ENCODE data around the gene PLXNA4.

PLXNA4 gene

GRCh38 chr7:132269718-132270117 is 306.6 kb downstream of the PLXNA4 start:
- TF ChIP-seq CTCF (IDR thresholded peaks at IDR 0.05; ENCODE audit: low read length): no peak
- TF ChIP-seq EZH2 (IDR thresholded peaks at IDR 0.05; ENCODE audit: borderline replicate concordance, low read length): no peak
- H3K4me2 ChIP-seq (ENCODE audit: low read length): no peak overlapping the region
- H2AFZ ChIP-seq (ENCODE audit: low read length): no peak overlapping the region
- H3K79me2 ChIP-seq (ENCODE audit: insufficient read depth, low read length): no peaks in the 10 kb centered on the region
- no peaks in the 10 kb centered on the region for H3K36me3 ChIP-seq (ENCODE audit: insufficient read depth, low read length)
- H4K20me1 ChIP-seq (ENCODE audit: insufficient read depth, low read length): no peaks in the 10 kb centered on the region
- no peaks in the 10 kb centered on the region for H3K4me1 ChIP-seq (ENCODE audit: insufficient read depth, low read length, severe bottlenecking)
- no peak overlapping the region for H3K9ac ChIP-seq (ENCODE audit: low read length)
- no peaks in the 10 kb centered on the region for H3K9me2 ChIP-seq (ENCODE audit: low read depth, low read length)
- H3K27me3 ChIP-seq (ENCODE audit: insufficient read depth, low read length): no peaks in the 10 kb centered on the region
- H3F3A ChIP-seq (ENCODE audit: insufficient read depth, low read length): no peaks in the 10 kb centered on the region
- H3K4me3 ChIP-seq (ENCODE audit: low read depth, low read length, poor library complexity, severe bottlenecking): no peak overlapping the region
- no peak overlapping the region for H3K27ac ChIP-seq (ENCODE audit: low read depth, low read length, poor library complexity, severe bottlenecking)
- no peaks in the 10 kb centered on the region for H3K9me3 ChIP-seq (ENCODE audit: low read length)

GRCh38 chr7:132263151-132263550 is 313.1 kb downstream of the PLXNA4 start:
- H3K36me3 ChIP-seq (ENCODE audit: insufficient read depth, low read length): no peaks in the 10 kb centered on the region
- no peak overlapping the region for H2AFZ ChIP-seq (ENCODE audit: low read length)
- H3K27ac ChIP-seq (ENCODE audit: low read depth, low read length, poor library complexity, severe bottlenecking): no peak overlapping the region
- H3K79me2 ChIP-seq (ENCODE audit: insufficient read depth, low read length): no peaks in the 10 kb centered on the region
- H3K4me2 ChIP-seq (ENCODE audit: low read length): no peak overlapping the region
- no peak overlapping the region for H3K9ac ChIP-seq (ENCODE audit: low read length)
- H4K20me1 ChIP-seq (ENCODE audit: insufficient read depth, low read length): no peaks in the 10 kb centered on the region
- H3F3A ChIP-seq (ENCODE audit: insufficient read depth, low read length): no peaks in the 10 kb centered on the region
- no peak for TF ChIP-seq EZH2 (IDR thresholded peaks at IDR 0.05; ENCODE audit: borderline replicate concordance, low read length)
- TF ChIP-seq CTCF (IDR thresholded peaks at IDR 0.05; ENCODE audit: low read length): no peak
- H3K9me3 ChIP-seq (ENCODE audit: low read length): no peaks in the 10 kb centered on the region
- no peaks in the 10 kb centered on the region for H3K9me2 ChIP-seq (ENCODE audit: low read depth, low read length)
- H3K27me3 ChIP-seq (ENCODE audit: insufficient read depth, low read length): 0 out of 2 replicates have a peak, but pooled peaks cover 6% of the 10 kb centered on the region
- no peaks in the 10 kb centered on the region for H3K4me1 ChIP-seq (ENCODE audit: insufficient read depth, low read length, severe bottlenecking)
- no peak overlapping the region for H3K4me3 ChIP-seq (ENCODE audit: low read depth, low read length, poor library complexity, severe bottlenecking)

- 0 out of 2 replicates have a peak, but pooled peaks cover 6% of the 10 kb centered on the region for H3K27me3 ChIP-seq (ENCODE audit: insufficient read depth, low read length)
- no peaks in the 10 kb centered on the region for H3K9me3 ChIP-seq (ENCODE audit: low read length)
- H2AFZ ChIP-seq (ENCODE audit: low read length): no peak overlapping the region
- no peaks in the 10 kb centered on the region for H4K20me1 ChIP-seq (ENCODE audit: insufficient read depth, low read length)
- TF ChIP-seq EZH2 (IDR thresholded peaks at IDR 0.05; ENCODE audit: borderline replicate concordance, low read length): no peak
- TF ChIP-seq CTCF (IDR thresholded peaks at IDR 0.05; ENCODE audit: low read length): no peak
- H3K4me1 ChIP-seq (ENCODE audit: insufficient read depth, low read length, severe bottlenecking): no peaks in the 10 kb centered on the region
- H3K9me2 ChIP-seq (ENCODE audit: low read depth, low read length): no peaks in the 10 kb centered on the region
- no peaks in the 10 kb centered on the region for H3F3A ChIP-seq (ENCODE audit: insufficient read depth, low read length)
- H3K4me3 ChIP-seq (ENCODE audit: low read depth, low read length, poor library complexity, severe bottlenecking): no peak overlapping the region
- no peak overlapping the region for H3K27ac ChIP-seq (ENCODE audit: low read depth, low read length, poor library complexity, severe bottlenecking)
- no peaks in the 10 kb centered on the region for H3K36me3 ChIP-seq (ENCODE audit: insufficient read depth, low read length)
- H3K79me2 ChIP-seq (ENCODE audit: insufficient read depth, low read length): no peaks in the 10 kb centered on the region
- H3K4me2 ChIP-seq (ENCODE audit: low read length): no peak overlapping the region
- H3K9ac ChIP-seq (ENCODE audit: low read length): no peak overlapping the region
Observed at GRCh38 chr7:132262160-132262470, 314.2 kb downstream of the PLXNA4 start.
